ENCODE measurements around the gene CYP2B6.

GRCh38 chr19:40948580-40949299 lies 42.3 kb upstream of the CYP2B6 start:
- no peak for TF ChIP-seq CTCF (IDR thresholded peaks at IDR 0.05; ENCODE audit: poor library complexity, severe bottlenecking)
- TF ChIP-seq EP300 (conservative IDR thresholded peaks at IDR 0.05; ENCODE audit: poor library complexity, severe bottlenecking) = no peak
- TF ChIP-seq TAF1 (IDR thresholded peaks at IDR 0.05; ENCODE audit: low read depth) = no peak
- TF ChIP-seq RAD21 (conservative IDR thresholded peaks at IDR 0.05) = no peak
- no peak for TF ChIP-seq EZH2 (IDR thresholded peaks at IDR 0.05; ENCODE audit: borderline replicate concordance, insufficient read depth, low read length, poor library complexity, severe bottlenecking)
- TF ChIP-seq POLR2AphosphoS5 (IDR thresholded peaks at IDR 0.05) = no peak
- no peak for TF ChIP-seq MXI1 (conservative IDR thresholded peaks at IDR 0.05; ENCODE audit: poor library complexity, severe bottlenecking)
